ENCODE data around the gene SNRPB. TPM values are rescaled to one million over a fixed set of nuclear protein-coding genes. Genes with fewer than 3 reads are reported as not detected.

The SNRPB gene
- polyA plus RNA-seq, 3 donors = 136 to 213 (median 183) TPM

GRCh38 chr20:2508631-2509467 is 38.3 kb upstream of the SNRPB start, which contains the start of gene ZNF343:
Gene ZNF343, minus strand, starts transcription at chr20:2508915. Its CDS starts 15,020 bp downstream, at chr20:2493895.
- Histone ChIP-seq H3K4me1 (ENCODE audit: control insufficient read depth in 1 of 2, insufficient read depth in 2 of 2, low read length in 2 of 2) (peaks cover 14 to 15% of the 10 kb centered on the region in 2 donors), H3K4me3 (replicated peaks in 1 of 3; ENCODE audit: low read depth in 2 of 3, low read length in 3 of 3) (peak within 1 kb of the TSS; percentile 62 to 78 (median 77)), H3K27me3 (ENCODE audit: control insufficient read depth in 2 of 2, insufficient read depth in 2 of 2, low read length in 2 of 2) (peaks cover 3 to 7% of the 10 kb centered on the region in 2 donors), H3K9me3 (replicated peaks in 1 of 2; ENCODE audit: control insufficient read depth in 1 of 2, insufficient read depth in 1 of 2, low read length in 2 of 2) (no peaks in the 10 kb centered on the region), H3K9ac (ENCODE audit: insufficient read depth, low read length, poor library complexity, severe bottlenecking) (peak within 1 kb of the TSS; percentile 56), H3K27ac (ENCODE audit: low read depth in 1 of 2, low read length in 2 of 2) (peak within 1 kb of the TSS; percentile 18 to 81), H4K20me1 (ENCODE audit: insufficient read depth, low read length) (no peaks in the 10 kb centered on the region), H3K4me2 (replicated peaks; ENCODE audit: extremely low read depth, low read length, poor library complexity, severe bottlenecking) (peak within 1 kb of the TSS; percentile 90), H3K79me2 (ENCODE audit: insufficient read depth, low read length) (peaks cover 12% of the 10 kb centered on the region), H2AFZ (ENCODE audit: insufficient read depth, low read depth, low read length, poor library complexity, severe bottlenecking) (peak within 1 kb of the TSS; percentile 98), H3K36me3 (replicated peaks in 1 of 2; ENCODE audit: control insufficient read depth in 1 of 2, insufficient read depth in 2 of 2, low read length in 2 of 2) (no peaks in the 10 kb centered on the region)
- peaks cover 0 to 3% (median 0%) of the 10 kb centered on the region in 7 donors for H3K9me3 Mint-ChIP-seq
- DNase-seq = peak; percentile 70 to 78 (median 74)
- intact Hi-C loops (cut with micrococcal nuclease) = loop anchor here (5.0 kb wide), 1 partner anchor 37 kb away; the partner anchor contains the start of gene SNRPB (in 2 of the 2)
- peak within 1 kb of the TSS; percentile 98 to 100 for H3K4me3 Mint-ChIP-seq
- no peak for TF ChIP-seq CTCF (IDR thresholded peaks at IDR 0.05)
- peaks cover 20% of the 10 kb centered on the region for H3K4me1 Mint-ChIP-seq
- peaks cover 5 to 16% (median 8%) of the 10 kb centered on the region in 3 donors for H3K27me3 Mint-ChIP-seq (ENCODE audit: low read depth in 3 of 3)
- no peaks in the 10 kb centered on the region for H3K36me3 Mint-ChIP-seq
- peak within 1 kb of the TSS; percentile 81 to 99 (median 96) for H3K27ac Mint-ChIP-seq
- 0% methylated on average over 48 of the region's 53 CpGs for WGBS (ENCODE audit: insufficient coverage)

GRCh38 chr20:2507875-2508630 is 37.5 kb upstream of the SNRPB start:
- H3K27me3 ChIP-seq (ENCODE audit: control insufficient read depth in 2 of 2, insufficient read depth in 2 of 2, low read length in 2 of 2) = no peaks in the 10 kb centered on the region
- H3K36me3 Mint-ChIP-seq = no peaks in the 10 kb centered on the region
- no peak for TF ChIP-seq CTCF (IDR thresholded peaks at IDR 0.05)

More at GRCh38 chr20:2507875-2508630, 37.5 kb upstream of the SNRPB start:
- Mint-ChIP-seq H3K9me3 (peaks cover 0 to 3% (median 0%) of the 10 kb centered on the region in 7 donors), H3K4me3 (peak overlapping the region; percentile 98 to 100), H3K27me3 (ENCODE audit: low read depth in 3 of 3) (peaks cover 5 to 12% (median 8%) of the 10 kb centered on the region in 3 donors), H3K27ac (peak overlapping the region in 5 of 7 donors; percentile 59 to 99 (median 97)), H3K4me1 (peaks cover 20% of the 10 kb centered on the region)
- DNase-seq = no peak
- H3K79me2 ChIP-seq (ENCODE audit: insufficient read depth, low read length) = peaks cover 12% of the 10 kb centered on the region
- peaks cover 14 to 15% of the 10 kb centered on the region in 2 donors for H3K4me1 ChIP-seq (ENCODE audit: control insufficient read depth in 1 of 2, insufficient read depth in 2 of 2, low read length in 2 of 2)
- peak overlapping the region in 1 of 2 donors; percentile 81 for H3K27ac ChIP-seq (ENCODE audit: low read depth in 1 of 2, low read length in 2 of 2)
- no peaks in the 10 kb centered on the region for H3K9me3 ChIP-seq (replicated peaks in 1 of 2; ENCODE audit: control insufficient read depth in 1 of 2, insufficient read depth in 1 of 2, low read length in 2 of 2)
- H4K20me1 ChIP-seq (ENCODE audit: insufficient read depth, low read length) = no peaks in the 10 kb centered on the region
- 12% methylated on average over 18 of the region's 22 CpGs for WGBS (ENCODE audit: insufficient coverage)
- H3K9ac ChIP-seq (ENCODE audit: insufficient read depth, low read length, poor library complexity, severe bottlenecking) = peak overlapping the region; percentile 56
- no peaks in the 10 kb centered on the region for H3K36me3 ChIP-seq (replicated peaks in 1 of 2; ENCODE audit: control insufficient read depth in 1 of 2, insufficient read depth in 2 of 2, low read length in 2 of 2)
- intact Hi-C loops (cut with micrococcal nuclease) = loop anchor here (5.0 kb wide), 1 partner anchor 36 kb away; the partner anchor contains the start of gene SNRPB (in 2 of the 2)
- peak overlapping the region; percentile 90 for H3K4me2 ChIP-seq (replicated peaks; ENCODE audit: extremely low read depth, low read length, poor library complexity, severe bottlenecking)
- peak overlapping the region; percentile 62 to 78 (median 77) for H3K4me3 ChIP-seq (replicated peaks in 1 of 3; ENCODE audit: low read depth in 2 of 3, low read length in 3 of 3)
- H2AFZ ChIP-seq (ENCODE audit: insufficient read depth, low read depth, low read length, poor library complexity, severe bottlenecking) = peak overlapping the region; percentile 98

All from CD14-positive monocyte (primary cell).